ENCODE measurements around the gene CFAP77.

The CFAP77 gene

GRCh38 chr9:132457504-132458236 is 47.7 kb downstream of the CFAP77 start:
- DNase-seq = no peak

GRCh38 chr9:132458432-132458831 is 48.4 kb downstream of the CFAP77 start:
- DNase-seq = no peak

GRCh38 chr9:132459661-132460060 is 49.6 kb downstream of the CFAP77 start:
- no peak for DNase-seq

- no peak for DNase-seq
Observed at GRCh38 chr9:132460240-132460639, 50.2 kb downstream of the CFAP77 start.

GRCh38 chr9:132461281-132461896 is 51.4 kb downstream of the CFAP77 start:
- no peak for DNase-seq

- no peak for DNase-seq
Observed at GRCh38 chr9:132461971-132462370, 52.0 kb downstream of the CFAP77 start.

- DNase-seq = no peak
Observed at GRCh38 chr9:132464547-132464946, 54.5 kb downstream of the CFAP77 start.

- DNase-seq = no peak
Observed at GRCh38 chr9:132465131-132465635, 55.2 kb downstream of the CFAP77 start.

- DNase-seq = no peak
Observed at GRCh38 chr9:132472199-132472598, 62.2 kb downstream of the CFAP77 start.

- DNase-seq = no peak
Observed at GRCh38 chr9:132472599-132472998, 62.6 kb downstream of the CFAP77 start.

GRCh38 chr9:132474253-132474652 is 64.2 kb downstream of the CFAP77 start:
- DNase-seq = no peak

GRCh38 chr9:132478353-132479050 is 68.5 kb downstream of the CFAP77 start:
- no peak for DNase-seq

- no peak for DNase-seq
Observed at GRCh38 chr9:132479733-132480132, 69.7 kb downstream of the CFAP77 start.

- no peak for DNase-seq
Observed at GRCh38 chr9:132481053-132481849, 71.2 kb downstream of the CFAP77 start.

GRCh38 chr9:132482196-132482813 is 72.3 kb downstream of the CFAP77 start:
- DNase-seq = no peak

GRCh38 chr9:132485393-132485792 is 75.4 kb downstream of the CFAP77 start:
- no peak for DNase-seq

- peak in 1 of 2 donors; percentile 21 for DNase-seq
Observed at GRCh38 chr9:132486706-132487350, 76.8 kb downstream of the CFAP77 start.

- DNase-seq = no peak
Observed at GRCh38 chr9:132487351-132487791, 77.4 kb downstream of the CFAP77 start.

GRCh38 chr9:132487980-132488535 is 78.0 kb downstream of the CFAP77 start:
- DNase-seq = no peak

GRCh38 chr9:132488626-132489025 is 78.6 kb downstream of the CFAP77 start:
- no peak for DNase-seq

GRCh38 chr9:132489536-132489935 is 79.5 kb downstream of the CFAP77 start:
- no peak for DNase-seq

- no peak for DNase-seq
Observed at GRCh38 chr9:132494857-132495256, 84.8 kb downstream of the CFAP77 start.
